SU-DHL-6 (cell line): ENCODE results near the gene EPHA6.

Source experiments
- H2AFZ ChIP-seq: fragments of 200-600 bp; sonication (generic); 2 replicates; pipeline ENCODE4 v1.6.1; 2014; ENCODE audit warnings: low read depth, mild to moderate bottlenecking, moderate library complexity, mixed read lengths, antibody characterized with exemption, low read length; ENCODE audit not compliant: severe bottlenecking
- H3F3A ChIP-seq: fragments of 200-600 bp; shearing (Covaris generic); 2 replicates; pipeline ENCODE4 v1.6.0; 2016; ENCODE audit warnings: antibody characterized with exemption, mild to moderate bottlenecking; ENCODE audit not compliant: insufficient read depth
- H3K27ac ChIP-seq: fragments of 200-600 bp; sonication (generic); 2 replicates; pipeline ENCODE4 v1.5.1; 2016; ENCODE audit warnings: low read depth, mild to moderate bottlenecking, low read length, moderate library complexity, mixed read lengths
- H3K27me3 ChIP-seq: fragments of 200-600 bp; sonication (generic), shearing (Covaris generic); 2 replicates; pipeline ENCODE4 v1.6.0; 2014; ENCODE audit warnings: mild to moderate bottlenecking, low read length
- H3K36me3 ChIP-seq: fragments of 200-600 bp; sonication (generic); 2 replicates; pipeline ENCODE4 v1.6.1; 2014; ENCODE audit warnings: mild to moderate bottlenecking, low read length, mixed read lengths
- H3K4me2 ChIP-seq: fragments of 300-600, 200-600 bp; shearing (Covaris generic), sonication (generic); 2 replicates; pipeline ENCODE4 v1.6.0; 2014; ENCODE audit warnings: low read length, low read depth, mild to moderate bottlenecking; ENCODE audit not compliant: poor library complexity, severe bottlenecking
- H3K4me3 ChIP-seq: fragments of 200-600 bp; sonication (generic); 2 replicates; pipeline ENCODE4 v1.5.1; 2014; ENCODE audit warnings: antibody characterized with exemption, low read length, mild to moderate bottlenecking, mixed read lengths; ENCODE audit not compliant: insufficient read depth, poor library complexity, severe bottlenecking
- H3K79me2 ChIP-seq: fragments of 200-600 bp; sonication (generic); 2 replicates; pipeline ENCODE4 v1.6.1; 2014; ENCODE audit warnings: mild to moderate bottlenecking, low read length, moderate library complexity; ENCODE audit not compliant: insufficient read depth
- H3K9ac ChIP-seq: fragments of 200-600 bp; sonication (generic); 2 replicates; pipeline ENCODE4 v1.7.0; 2014; ENCODE audit warnings: mild to moderate bottlenecking, low read length
- H3K9me2 ChIP-seq: fragments of 200-600 bp; sonication (generic); replicated peaks from 2 replicates; pipeline ENCODE4 v1.6.1; 2014; ENCODE audit warnings: low read length; ENCODE audit not compliant: insufficient read depth
- H3K9me3 ChIP-seq: fragments of 200-600 bp; sonication (generic); 2 replicates; pipeline ENCODE4 v1.6.1; 2014; ENCODE audit warnings: low read length, mixed read lengths; ENCODE audit not compliant: insufficient read depth
- H4K20me1 ChIP-seq: fragments of 200-600 bp; sonication (generic); 2 replicates; pipeline ENCODE4 v1.6.1; 2014; ENCODE audit warnings: low read depth, mild to moderate bottlenecking, antibody characterized with exemption, low read length, moderate library complexity, mixed read lengths
- CTCF ChIP-seq: fragments of 200-600 bp; sonication (generic); IDR thresholded peaks from one replicate; pipeline ENCODE4 v1.5.1; 2017; ENCODE audit warnings: antibody characterized with exemption, mild to moderate bottlenecking, low read length, moderate library complexity; ENCODE audit not compliant: insufficient read depth, poor library complexity, severe bottlenecking
- EZH2phosphoT487 ChIP-seq: fragments of 200-600 bp; sonication (generic), shearing (Covaris generic); conservative IDR thresholded peaks from 2 replicates; pipeline ENCODE4 v1.6.1; 2018; ENCODE audit warnings: mild to moderate bottlenecking, antibody characterized with exemption, low read length, moderate library complexity, mixed read lengths

The EPHA6 gene

DNA sequence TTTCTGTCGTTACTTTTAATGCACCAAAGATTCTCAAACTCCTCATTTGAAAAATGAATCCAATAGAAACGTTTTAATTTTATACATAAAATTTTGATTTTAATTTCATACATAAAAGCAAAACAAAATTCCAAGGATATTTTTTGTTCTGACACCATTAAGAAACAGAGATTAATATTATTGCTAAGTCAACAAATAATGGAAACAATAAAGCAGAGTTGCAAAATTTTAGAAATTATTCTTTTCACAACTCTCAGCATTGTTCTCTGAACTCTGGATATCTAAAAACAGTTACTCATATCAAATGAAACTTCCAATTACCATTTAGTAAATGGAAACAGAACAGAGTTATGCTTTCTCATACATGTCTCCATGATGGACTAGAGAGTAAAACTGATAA lies 260.2 kb downstream of the EPHA6 start:
- Histone ChIP-seq H3K27ac (no peak overlapping the region), H3K4me2 (no peak overlapping the region), H3K79me2 (no peaks in the 10 kb centered on the region), H3F3A (no peaks in the 10 kb centered on the region), H3K9me3 (no peaks in the 10 kb centered on the region), H3K27me3 (no peaks in the 10 kb centered on the region), H3K36me3 (no peaks in the 10 kb centered on the region), H3K9ac (no peak overlapping the region), H3K9me2 (no peaks in the 10 kb centered on the region), H2AFZ (no peak overlapping the region), H4K20me1 (no peaks in the 10 kb centered on the region), H3K4me3 (no peak overlapping the region)
- TF ChIP-seq EZH2phosphoT487, result no peak
- TF ChIP-seq CTCF, result no peak

- TF ChIP-seq EZH2phosphoT487 (no peak), CTCF (no peak)
- no peak overlapping the region for H2AFZ ChIP-seq
- no peaks in the 10 kb centered on the region for H3K9me3 ChIP-seq
- no peaks in the 10 kb centered on the region for H4K20me1 ChIP-seq
- H3F3A ChIP-seq, result no peaks in the 10 kb centered on the region
- H3K4me3 ChIP-seq, result no peak overlapping the region
- H3K27ac ChIP-seq, result no peak overlapping the region
- no peaks in the 10 kb centered on the region for H3K36me3 ChIP-seq
- H3K27me3 ChIP-seq, result no peaks in the 10 kb centered on the region
- no peak overlapping the region for H3K9ac ChIP-seq
- H3K79me2 ChIP-seq, result no peaks in the 10 kb centered on the region
- H3K4me2 ChIP-seq, result no peak overlapping the region
- H3K9me2 ChIP-seq, result no peaks in the 10 kb centered on the region
Measured at GRCh38 chr3:97076673-97077072, 262.3 kb downstream of the EPHA6 start.

GRCh38 chr3:97089621-97090020 lies 275.2 kb downstream of the EPHA6 start:
- H3K79me2 ChIP-seq, result no peaks in the 10 kb centered on the region
- no peaks in the 10 kb centered on the region for H3K9me3 ChIP-seq
- no peaks in the 10 kb centered on the region for H3K27me3 ChIP-seq
- no peaks in the 10 kb centered on the region for H3K9me2 ChIP-seq
- H4K20me1 ChIP-seq, result no peaks in the 10 kb centered on the region
- H3K36me3 ChIP-seq, result no peaks in the 10 kb centered on the region
- TF ChIP-seq EZH2phosphoT487, result no peak
- TF ChIP-seq CTCF, result no peak
- no peak overlapping the region for H3K4me2 ChIP-seq
- no peak overlapping the region for H3K4me3 ChIP-seq
- no peak overlapping the region for H3K9ac ChIP-seq
- no peak overlapping the region for H3K27ac ChIP-seq
- H3F3A ChIP-seq, result no peaks in the 10 kb centered on the region
- H2AFZ ChIP-seq, result no peak overlapping the region

DNA sequence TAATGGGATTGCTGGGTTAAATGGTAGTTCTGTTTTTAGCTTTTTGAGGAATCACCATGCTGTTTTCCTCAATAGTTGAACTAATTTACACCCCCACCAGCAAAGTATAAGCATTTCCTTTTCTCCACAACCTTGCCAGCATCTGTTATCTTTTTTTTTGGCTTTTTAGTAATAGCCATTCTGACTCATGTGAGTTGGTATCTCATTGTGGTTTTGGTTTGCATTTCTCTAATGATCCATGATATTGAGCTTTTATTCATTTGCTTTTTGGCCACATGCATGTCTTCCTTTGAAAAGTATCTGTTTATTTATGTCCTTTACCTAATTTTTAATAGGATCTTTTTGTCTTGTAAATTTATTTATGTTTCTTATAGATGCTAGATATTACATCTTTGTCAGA lies 288.2 kb downstream of the EPHA6 start:
- Histone ChIP-seq H3K4me2 (no peak overlapping the region), H3K9me2 (no peaks in the 10 kb centered on the region), H4K20me1 (no peaks in the 10 kb centered on the region), H3K9me3 (no peaks in the 10 kb centered on the region), H3K4me3 (no peak overlapping the region), H3K27ac (no peak overlapping the region), H3K79me2 (no peaks in the 10 kb centered on the region), H2AFZ (no peak overlapping the region), H3F3A (no peaks in the 10 kb centered on the region), H3K9ac (no peak overlapping the region), H3K27me3 (no peaks in the 10 kb centered on the region), H3K36me3 (no peaks in the 10 kb centered on the region)
- TF ChIP-seq CTCF (no peak), EZH2phosphoT487 (no peak)
